ENCODE results near the gene TDRD12. TPM values are rescaled to one million over a fixed set of nuclear protein-coding genes. Genes with fewer than 3 reads are reported as not detected.

TDRD12 gene
- total RNA-seq, 1 experiment from 2014 or later: 1.3 TPM

- no peak overlapping the region for H3K4ac ChIP-seq (ENCODE audit: low read depth, low read length)
- H3K27me3 ChIP-seq (ENCODE audit: insufficient read depth, low read length): no peaks in the 10 kb centered on the region
- H3K9me3 Mint-ChIP-seq: no peaks in the 10 kb centered on the region; a peak in 1 of 5 replicates
- H2BK20ac ChIP-seq (ENCODE audit: low read depth, low read length, poor library complexity, severe bottlenecking): no peak overlapping the region
- no peak for TF ChIP-seq CTCF (conservative IDR thresholded peaks at IDR 0.05)
- H2BK15ac ChIP-seq (ENCODE audit: low read depth, low read length): no peak overlapping the region
- H3K56ac ChIP-seq (ENCODE audit: insufficient read length, low read depth, low read length): no peak overlapping the region
- WGBS (ENCODE audit: extremely low coverage, insufficient read length, low lambda C conversion rate): no CpG with 5 or more reads among the region's 6 CpGs
- H3K36me3 Mint-ChIP-seq (ENCODE audit: insufficient read depth in 1 of 3, low read depth in 3 of 3): no peaks in the 10 kb centered on the region
- no peak overlapping the region for H2BK120ac ChIP-seq (ENCODE audit: low read depth, low read length, poor library complexity, severe bottlenecking)
- H2BK5ac ChIP-seq (ENCODE audit: insufficient read length, low read length): no peak overlapping the region
- H2BK12ac ChIP-seq (ENCODE audit: insufficient read length, low read depth, low read length): no peak overlapping the region
- no peaks in the 10 kb centered on the region for H3K9me3 ChIP-seq (ENCODE audit: control insufficient read depth, low read depth, low read length)
- no peaks in the 10 kb centered on the region for H3K79me2 ChIP-seq (ENCODE audit: insufficient read depth, low read length)
- H3K23me2 ChIP-seq (ENCODE audit: insufficient read length, low read depth, low read length, poor library complexity, severe bottlenecking): no peaks in the 10 kb centered on the region
- no peak overlapping the region for H3K4me2 ChIP-seq (ENCODE audit: insufficient read depth, insufficient read length, low read length)
- no peak overlapping the region for H3T11ph ChIP-seq (ENCODE audit: low read length)
- H3K9ac ChIP-seq (ENCODE audit: extremely low read depth, insufficient read length, low read length): no peak overlapping the region
- H3K4me1 Mint-ChIP-seq: peaks cover 0 to 5% of the 10 kb centered on the region in 2 experiments; a peak in 1 of 4 replicates
- no peak overlapping the region for H4K5ac ChIP-seq (ENCODE audit: insufficient read length, low read depth, low read length)
- no peak overlapping the region for H3K18ac ChIP-seq (ENCODE audit: insufficient read length, low read depth, low read length)
- no peak overlapping the region for H3K27ac ChIP-seq (ENCODE audit: insufficient read length, low read depth, low read length)
- no peak overlapping the region for H3K4me3 Mint-ChIP-seq
- H2AK5ac ChIP-seq (ENCODE audit: insufficient read length, low read length): no peak overlapping the region
- DNase-seq: no peak
- no peaks in the 10 kb centered on the region for H4K20me1 ChIP-seq (ENCODE audit: control insufficient read depth, insufficient read depth, insufficient read length)
- H3K23ac ChIP-seq (ENCODE audit: insufficient read length, low read depth, low read length): no peak overlapping the region
- no peaks in the 10 kb centered on the region for H3K4me1 ChIP-seq (ENCODE audit: insufficient read depth, low read length)
- no peak overlapping the region for H3K14ac ChIP-seq (ENCODE audit: insufficient read depth, low read length)
- no peaks in the 10 kb centered on the region for H3K27me3 Mint-ChIP-seq (ENCODE audit: low read depth)
- H4K91ac ChIP-seq (ENCODE audit: insufficient read length, low read depth, low read length): no peak overlapping the region
- H2AFZ ChIP-seq (ENCODE audit: low read length): no peak overlapping the region
- no peak overlapping the region for H4K8ac ChIP-seq (replicated peaks; ENCODE audit: insufficient read length, low read depth, low read length)
- H3K27ac Mint-ChIP-seq: no peak overlapping the region
- H3K79me1 ChIP-seq (ENCODE audit: insufficient read depth, low read depth, low read length, poor library complexity, severe bottlenecking): no peaks in the 10 kb centered on the region
These were observed 145.8 kb downstream of the TDRD12 start for GRCh38 chr19:32865326-32865725.

All from H9 (cell line).